Suprapubic skin (tissue), 4 donors: ENCODE data around the gene TP53BP2.

Source experiments
- CTCF ChIP-seq, 2 donors: fragments of 200-600 bp in 1 of 2; fragments of 450-650 bp in 1 of 2; sonication (generic) in 1 of 2; IDR thresholded peaks; one replicate each; pipeline ENCODE4 v1.5.1; 2016 to 2019; ENCODE audit warnings: antibody characterized with exemption in 2 of 2, mild to moderate bottlenecking in 1 of 2, moderate library complexity in 1 of 2
- EP300 ChIP-seq: sonication (generic); formaldehyde crosslinking; IDR thresholded peaks from one replicate; pipeline ENCODE4 v1.6.1; 2017; ENCODE audit warnings: antibody characterized with exemption
- POLR2A ChIP-seq, 2 donors: fragments of 450-650 bp; IDR thresholded peaks; one replicate each; pipeline ENCODE4 v1.6.1; 2017; ENCODE audit warnings: antibody characterized with exemption in 2 of 2, mild to moderate bottlenecking in 2 of 2, moderate library complexity in 2 of 2
- POLR2AphosphoS5 ChIP-seq, 3 donors: sonication (generic); formaldehyde crosslinking; IDR thresholded peaks; one replicate each; pipeline ENCODE4 v1.6.1; 2017; ENCODE audit warnings: antibody characterized with exemption in 3 of 3

GRCh38 chr1:223780318-223780717 lies 65.4 kb downstream of the TP53BP2 start:
- TF ChIP-seq CTCF (IDR thresholded peaks at IDR 0.05) (no peak), POLR2A (IDR thresholded peaks at IDR 0.05) (no peak), EP300 (no peak), POLR2AphosphoS5 (IDR thresholded peaks at IDR 0.05) (no peak)
